ENCODE data around the gene ADM. TPM values are rescaled to one million over a fixed set of nuclear protein-coding genes. Genes with fewer than 3 reads are reported as not detected.
A peak's percentile ranks its signal among the peaks of the same experiment; 100 is the strongest.

The ADM gene
- total RNA-seq, 2 experiments from 2014 or later, result 1.5 to 2.1 TPM

- no peaks in the 10 kb centered on the region for H3K27me3 Mint-ChIP-seq
- H3K36me3 Mint-ChIP-seq, result no peaks in the 10 kb centered on the region
- no peak overlapping the region for H3K4me3 Mint-ChIP-seq
Measured at GRCh38 chr11:10285148-10285802, 19.6 kb upstream of the ADM start.

GRCh38 chr11:10287140-10287539, 17.7 kb upstream of the ADM start:
- no peaks in the 10 kb centered on the region for H3K36me3 Mint-ChIP-seq
- H3K4me3 Mint-ChIP-seq, result no peak overlapping the region
- peaks cover 1% of the 10 kb centered on the region for H3K27me3 Mint-ChIP-seq
- H3K27ac Mint-ChIP-seq, result no peak overlapping the region
- no peaks in the 10 kb centered on the region for H3K9me3 Mint-ChIP-seq
- peaks cover 16% of the 10 kb centered on the region for H3K4me1 Mint-ChIP-seq
- no peak for DNase-seq

More at GRCh38 chr11:10285148-10285802, 19.6 kb upstream of the ADM start:
- DNase-seq, result no peak
- H3K4me1 Mint-ChIP-seq, result peaks cover 4% of the 10 kb centered on the region
- H3K9me3 Mint-ChIP-seq, result no peaks in the 10 kb centered on the region
- no peak overlapping the region for H3K27ac Mint-ChIP-seq

- H3K27ac Mint-ChIP-seq, result no peak overlapping the region
- no peak for DNase-seq
- peaks cover 3% of the 10 kb centered on the region for H3K27me3 Mint-ChIP-seq
- H3K36me3 Mint-ChIP-seq, result no peaks in the 10 kb centered on the region
- H3K4me3 Mint-ChIP-seq, result no peak overlapping the region
- peaks cover 21% of the 10 kb centered on the region for H3K4me1 Mint-ChIP-seq
- H3K9me3 Mint-ChIP-seq, result no peaks in the 10 kb centered on the region
Measured at GRCh38 chr11:10287766-10288715, 16.8 kb upstream of the ADM start.

GRCh38 chr11:10288881-10289764, 15.8 kb upstream of the ADM start:
- Mint-ChIP-seq H3K4me3 (no peak overlapping the region), H3K9me3 (no peaks in the 10 kb centered on the region), H3K4me1 (peaks cover 22% of the 10 kb centered on the region), H3K27ac (no peak overlapping the region), H3K36me3 (no peaks in the 10 kb centered on the region), H3K27me3 (peaks cover 3% of the 10 kb centered on the region)
- no peak for DNase-seq

GRCh38 chr11:10289765-10290380, 15.0 kb upstream of the ADM start:
- H3K27ac Mint-ChIP-seq, result no peak overlapping the region
- no peaks in the 10 kb centered on the region for H3K36me3 Mint-ChIP-seq
- H3K27me3 Mint-ChIP-seq, result peaks cover 5% of the 10 kb centered on the region
- no peak overlapping the region for H3K4me3 Mint-ChIP-seq
- no peaks in the 10 kb centered on the region for H3K9me3 Mint-ChIP-seq
- peaks cover 24% of the 10 kb centered on the region for H3K4me1 Mint-ChIP-seq
- no peak for DNase-seq

- H3K27me3 Mint-ChIP-seq, result peaks cover 27% of the 10 kb centered on the region
- no peak overlapping the region for H3K27ac Mint-ChIP-seq
- no peak overlapping the region for H3K4me3 Mint-ChIP-seq
- peaks cover 29% of the 10 kb centered on the region for H3K4me1 Mint-ChIP-seq
- DNase-seq, result no peak
- H3K9me3 Mint-ChIP-seq, result no peaks in the 10 kb centered on the region
- H3K36me3 Mint-ChIP-seq, result peaks cover 3% of the 10 kb centered on the region
Measured at GRCh38 chr11:10291801-10292638, 12.9 kb upstream of the ADM start.

GRCh38 chr11:10293423-10294289, 11.2 kb upstream of the ADM start, which contains the start of gene SBF2:
TSS of gene SBF2 (minus strand) at chr11:10294219. CDS start at chr11:10294069, 150 bp downstream.
- Mint-ChIP-seq H3K4me1 (peaks cover 38% of the 10 kb centered on the region), H3K27ac (peak within 1 kb of the TSS; percentile 17), H3K36me3 (peaks cover 3% of the 10 kb centered on the region), H3K4me3 (peak within 1 kb of the TSS; percentile 73), H3K27me3 (peaks cover 34% of the 10 kb centered on the region), H3K9me3 (no peaks in the 10 kb centered on the region)
- peak; percentile 83 for DNase-seq

- H3K36me3 Mint-ChIP-seq, result peaks cover 3% of the 10 kb centered on the region
- H3K27ac Mint-ChIP-seq, result no peak overlapping the region
- DNase-seq, result no peak
- peaks cover 42% of the 10 kb centered on the region for H3K4me1 Mint-ChIP-seq
- H3K9me3 Mint-ChIP-seq, result no peaks in the 10 kb centered on the region
- peak overlapping the region; percentile 73 for H3K4me3 Mint-ChIP-seq
- H3K27me3 Mint-ChIP-seq, result peaks cover 35% of the 10 kb centered on the region
Measured at GRCh38 chr11:10294290-10294953, 10.5 kb upstream of the ADM start.

GRCh38 chr11:10295064-10295901, 9.6 kb upstream of the ADM start:
- H3K27ac Mint-ChIP-seq, result peak overlapping the region; percentile 17
- no peak for DNase-seq
- H3K27me3 Mint-ChIP-seq, result peaks cover 41% of the 10 kb centered on the region
- no peaks in the 10 kb centered on the region for H3K9me3 Mint-ChIP-seq
- H3K4me1 Mint-ChIP-seq, result peaks cover 41% of the 10 kb centered on the region
- H3K36me3 Mint-ChIP-seq, result peaks cover 3% of the 10 kb centered on the region
- peak overlapping the region; percentile 73 for H3K4me3 Mint-ChIP-seq

GRCh38 chr11:10298342-10298741, 6.5 kb upstream of the ADM start:
- Mint-ChIP-seq H3K36me3 (peaks cover 5% of the 10 kb centered on the region), H3K4me1 (peaks cover 29% of the 10 kb centered on the region), H3K9me3 (no peaks in the 10 kb centered on the region), H3K27ac (no peak overlapping the region), H3K4me3 (no peak overlapping the region), H3K27me3 (peaks cover 59% of the 10 kb centered on the region)
- peak; percentile 66 for DNase-seq

GRCh38 chr11:10301656-10302358, 3.1 kb upstream of the ADM start:
- Mint-ChIP-seq H3K36me3 (peaks cover 16% of the 10 kb centered on the region), H3K27ac (no peak overlapping the region), H3K9me3 (no peaks in the 10 kb centered on the region), H3K27me3 (peaks cover 69% of the 10 kb centered on the region), H3K4me3 (no peak overlapping the region), H3K4me1 (peaks cover 32% of the 10 kb centered on the region)
- no peak for DNase-seq
